ENCODE results near the gene CBX4. TPM values are rescaled to one million over a fixed set of nuclear protein-coding genes. Genes with fewer than 3 reads are reported as not detected.

The CBX4 gene
- total RNA-seq, 6 donors from 2014 or later, result 17.0 to 33.3 (median 25.0) TPM

GRCh38 chr17:79785900-79786810 lies 53.1 kb downstream of the CBX4 start:
- Histone ChIP-seq H3K4me1 (peaks cover 8 to 27% (median 16%) of the 10 kb centered on the region in 4 donors), H3K27ac (no peak overlapping the region), H3K27me3 (peaks cover 0 to 27% (median 18%) of the 10 kb centered on the region in 4 donors), H3K36me3 (peaks cover 0 to 5% (median 1%) of the 10 kb centered on the region in 4 donors), H3K9me3 (no peaks in the 10 kb centered on the region), H3K4me3 (no peak overlapping the region)
- DNase-seq (peak in 1 of 2 donors; percentile 50), ATAC-seq (ENCODE audit: low FRiP score in 2 of 2) (no peak)
- TF ChIP-seq POLR2AphosphoS5 (IDR thresholded peaks at IDR 0.05) (no peak), POLR2A (IDR thresholded peaks at IDR 0.05) (no peak), EP300 (IDR thresholded peaks at IDR 0.05) (no peak)
- TF ChIP-seq, protein P1, sequence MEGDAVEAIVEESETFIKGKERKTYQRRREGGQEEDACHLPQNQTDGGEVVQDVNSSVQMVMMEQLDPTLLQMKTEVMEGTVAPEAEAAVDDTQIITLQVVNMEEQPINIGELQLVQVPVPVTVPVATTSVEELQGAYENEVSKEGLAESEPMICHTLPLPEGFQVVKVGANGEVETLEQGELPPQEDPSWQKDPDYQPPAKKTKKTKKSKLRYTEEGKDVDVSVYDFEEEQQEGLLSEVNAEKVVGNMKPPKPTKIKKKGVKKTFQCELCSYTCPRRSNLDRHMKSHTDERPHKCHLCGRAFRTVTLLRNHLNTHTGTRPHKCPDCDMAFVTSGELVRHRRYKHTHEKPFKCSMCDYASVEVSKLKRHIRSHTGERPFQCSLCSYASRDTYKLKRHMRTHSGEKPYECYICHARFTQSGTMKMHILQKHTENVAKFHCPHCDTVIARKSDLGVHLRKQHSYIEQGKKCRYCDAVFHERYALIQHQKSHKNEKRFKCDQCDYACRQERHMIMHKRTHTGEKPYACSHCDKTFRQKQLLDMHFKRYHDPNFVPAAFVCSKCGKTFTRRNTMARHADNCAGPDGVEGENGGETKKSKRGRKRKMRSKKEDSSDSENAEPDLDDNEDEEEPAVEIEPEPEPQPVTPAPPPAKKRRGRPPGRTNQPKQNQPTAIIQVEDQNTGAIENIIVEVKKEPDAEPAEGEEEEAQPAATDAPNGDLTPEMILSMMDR (IDR thresholded peaks at IDR 0.05), result no peak
- WGBS, 2 donors, result 92 to 96% methylated on average over 9 to 14 of the region's 15 CpGs

DNA sequence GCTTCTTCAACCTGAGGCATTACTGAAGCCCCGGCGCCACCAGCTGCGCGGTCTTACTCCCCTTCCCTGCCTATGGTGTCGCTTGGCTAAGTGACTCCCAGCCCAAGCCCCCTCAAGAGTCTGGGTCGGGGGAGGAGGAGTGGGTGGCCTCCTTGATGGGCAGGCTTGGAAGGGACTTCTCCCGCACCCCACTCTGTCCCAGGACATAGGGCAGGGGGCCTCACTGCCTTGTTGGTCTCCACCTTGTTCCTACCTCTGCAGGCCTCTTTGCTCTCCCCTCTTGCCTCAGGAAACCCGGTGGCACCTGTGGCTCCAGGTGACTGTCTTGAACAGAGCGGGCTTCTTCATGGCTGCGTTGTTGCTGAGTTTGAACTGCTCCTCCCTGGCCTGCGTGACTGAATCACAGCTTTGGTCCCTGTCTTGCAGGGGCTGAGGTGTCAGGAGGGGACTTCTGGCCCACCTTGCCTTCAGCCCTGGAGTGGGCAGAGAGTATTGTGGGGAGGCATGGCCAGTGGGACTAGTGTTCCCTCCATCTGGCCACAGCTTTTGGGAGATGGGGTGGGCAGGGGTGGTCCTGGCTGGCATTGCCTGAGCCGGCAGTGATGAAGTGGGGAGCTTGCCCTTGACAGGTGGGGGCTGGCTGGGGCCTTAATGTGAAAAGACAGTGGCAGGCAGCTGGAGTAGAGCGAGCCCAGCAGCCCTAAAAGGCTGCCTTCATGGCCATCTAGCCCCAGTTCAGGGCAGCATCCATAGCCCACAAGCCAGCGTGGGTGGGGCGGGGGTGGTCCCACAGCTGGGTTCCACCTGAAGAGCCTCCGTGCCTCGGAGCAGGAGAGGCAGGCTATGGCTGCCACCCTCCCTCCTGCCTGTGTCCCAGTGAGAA lies 54.0 kb downstream of the CBX4 start:
- Histone ChIP-seq H3K9me3 (no peaks in the 10 kb centered on the region), H3K27ac (no peak overlapping the region), H3K4me3 (no peak overlapping the region), H3K36me3 (peaks cover 0 to 5% (median 1%) of the 10 kb centered on the region in 4 donors), H3K27me3 (peaks cover 0 to 18% (median 9%) of the 10 kb centered on the region in 4 donors), H3K4me1 (peaks cover 7 to 18% (median 9%) of the 10 kb centered on the region in 4 donors)
- ATAC-seq (ENCODE audit: low FRiP score in 2 of 2) (no peak), DNase-seq (peak in 1 of 2 donors; percentile 44)
- 93 to 97% methylated on average over 10 to 15 of the region's 17 CpGs for WGBS, 2 donors
- TF ChIP-seq POLR2A (IDR thresholded peaks at IDR 0.05), result no peak
- TF ChIP-seq, protein P1 (IDR thresholded peaks at IDR 0.05), result no peak
- TF ChIP-seq POLR2AphosphoS5 (IDR thresholded peaks at IDR 0.05), result no peak
- no peak for TF ChIP-seq EP300 (IDR thresholded peaks at IDR 0.05)

DNA sequence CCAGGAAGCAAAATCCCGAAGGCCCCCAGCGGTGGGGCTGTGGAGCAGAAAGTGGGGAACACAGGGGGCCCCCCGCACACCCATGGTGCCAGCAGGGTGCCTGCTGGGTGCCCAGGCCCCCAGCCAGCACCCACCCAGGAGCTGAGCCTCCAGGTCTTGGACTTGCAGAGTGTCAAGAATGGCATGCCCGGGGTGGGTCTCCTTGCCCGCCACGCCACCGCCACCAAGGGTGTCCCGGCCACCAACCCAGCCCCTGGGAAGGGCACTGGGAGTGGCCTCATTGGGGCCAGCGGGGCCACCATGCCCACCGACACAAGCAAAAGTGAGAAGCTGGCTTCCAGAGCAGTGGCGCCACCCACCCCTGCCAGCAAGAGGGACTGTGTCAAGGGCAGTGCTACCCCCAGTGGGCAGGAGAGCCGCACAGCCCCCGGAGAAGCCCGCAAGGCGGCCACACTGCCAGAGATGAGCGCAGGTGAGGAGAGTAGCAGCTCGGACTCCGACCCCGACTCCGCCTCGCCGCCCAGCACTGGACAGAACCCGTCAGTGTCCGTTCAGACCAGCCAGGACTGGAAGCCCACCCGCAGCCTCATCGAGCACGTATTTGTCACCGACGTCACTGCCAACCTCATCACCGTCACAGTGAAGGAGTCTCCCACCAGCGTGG lies 54.8 kb downstream of the CBX4 start:
- TF ChIP-seq POLR2AphosphoS5 (IDR thresholded peaks at IDR 0.05), result no peak
- no peak for TF ChIP-seq EP300 (IDR thresholded peaks at IDR 0.05)
- TF ChIP-seq, protein P1 (IDR thresholded peaks at IDR 0.05), result no peak
- no peak for TF ChIP-seq POLR2A (IDR thresholded peaks at IDR 0.05)
- DNase-seq (peak in 1 of 2 donors; percentile 77), ATAC-seq (ENCODE audit: low FRiP score in 2 of 2) (no peak)
- WGBS, 2 donors, result 95% methylated on average over 20 to 28 of the region's 31 CpGs
- H3K36me3 ChIP-seq, result peaks cover 0 to 5% (median 1%) of the 10 kb centered on the region in 4 donors
- H3K4me1 ChIP-seq, result peaks cover 0 to 11% (median 1%) of the 10 kb centered on the region in 4 donors
- H3K9me3 ChIP-seq, result no peaks in the 10 kb centered on the region
- no peak overlapping the region for H3K27ac ChIP-seq
- H3K4me3 ChIP-seq, result no peak overlapping the region
- H3K27me3 ChIP-seq, result peaks cover 0 to 11% (median 4%) of the 10 kb centered on the region in 4 donors

DNA sequence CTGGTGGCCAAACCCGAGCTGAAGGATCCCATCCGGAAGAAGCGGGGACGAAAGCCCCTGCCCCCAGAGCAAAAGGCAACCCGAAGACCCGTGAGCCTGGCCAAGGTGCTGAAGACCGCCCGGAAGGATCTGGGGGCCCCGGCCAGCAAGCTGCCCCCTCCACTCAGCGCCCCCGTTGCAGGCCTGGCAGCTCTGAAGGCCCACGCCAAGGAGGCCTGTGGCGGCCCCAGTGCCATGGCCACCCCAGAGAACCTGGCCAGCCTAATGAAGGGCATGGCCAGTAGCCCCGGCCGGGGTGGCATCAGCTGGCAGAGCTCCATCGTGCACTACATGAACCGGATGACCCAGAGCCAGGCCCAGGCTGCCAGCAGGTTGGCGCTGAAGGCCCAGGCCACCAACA lies 55.3 kb downstream of the CBX4 start:
- H3K4me3 ChIP-seq, result no peak overlapping the region
- H3K27ac ChIP-seq, result no peak overlapping the region
- peaks cover 0 to 5% (median 1%) of the 10 kb centered on the region in 4 donors for H3K36me3 ChIP-seq
- no peaks in the 10 kb centered on the region for H3K9me3 ChIP-seq
- WGBS, 2 donors, result 97% methylated on average over 18 of the region's 18 CpGs; no CpG with 5 or more reads in 1 of the 2 donors
- DNase-seq (no peak), ATAC-seq (ENCODE audit: low FRiP score in 2 of 2) (no peak)
- peaks cover 0 to 6% (median 2%) of the 10 kb centered on the region in 4 donors for H3K27me3 ChIP-seq
- TF ChIP-seq EP300 (IDR thresholded peaks at IDR 0.05) (no peak), POLR2A (IDR thresholded peaks at IDR 0.05) (no peak), POLR2AphosphoS5 (IDR thresholded peaks at IDR 0.05) (no peak)
- H3K4me1 ChIP-seq, result peaks cover 1 to 15% (median 4%) of the 10 kb centered on the region in 4 donors

Other genes with a start within 250 kb of the CBX4 start
- gene RBFOX3, start 228.4 kb downstream of the CBX4 start, total RNA-seq, result 1 to 10 TPM in 1 of 6 donors, under 1 TPM in 1, not detected in 4; 0.10 to 3.1 TPM
- under 1 TPM in 1 of 6 donors, not detected in 5; 0.27 TPM for gene ENPP7, start 108.5 kb downstream of the CBX4 start, total RNA-seq
- gene CBX2, start 61.3 kb downstream of the CBX4 start, total RNA-seq, result 1 to 10 TPM in 5 of 6 donors, under 1 TPM in 1; 0.89 to 4.7 (median 1.5) TPM
- gene CBX8, start 42.4 kb downstream of the CBX4 start, total RNA-seq, result 10 to 100 TPM in 1 of 6 donors, 1 to 10 TPM in 5; 2.0 to 16.8 (median 8.8) TPM
- gene TBC1D16, start 196.4 kb upstream of the CBX4 start, total RNA-seq, result 10 to 100 TPM; 15.6 to 60.8 (median 24.1) TPM
- gene CCDC40, start 197.2 kb upstream of the CBX4 start, total RNA-seq, result 10 to 100 TPM in 5 of 6 donors, 1 to 10 TPM in 1; 4.1 to 96.4 (median 24.2) TPM

Measured in upper lobe of left lung (tissue), 6 donors.